Stimulated activated CD4-positive, alpha-beta T cell treated with anti-CD3 and anti-CD28 coated beads, Interleukin-1b, Interleukin-23, amount 100 ng/mL, for 1 hour (primary cell): ENCODE data around the gene DPP9.
A peak's percentile ranks its signal among the peaks of the same experiment; 100 is the strongest.
"Not testable (repeated sequence)": the region's sequence is repeated elsewhere in the genome, so short reads cannot be mapped to it uniquely, and the experiment has no call there.

Experiments used
- DNase-seq, 2 donors: peaks; one replicate each; pipeline ENCODE4 v3.0.0-alpha.2; 2020; ENCODE audit warnings: low read depth in 2 of 2

DPP9 gene

GRCh38 chr19:4723595-4724514 lies at the start of gene DPP9:
DPP9 (minus strand) TSS chr19:4723842; CDS start chr19:4719906, 3,936 bp downstream.
- peak; percentile 92 to 94 for DNase-seq

GRCh38 chr19:4773047-4773640 lies 49.5 kb upstream of the DPP9 start:
- no peak for DNase-seq

GRCh38 chr19:4772566-4772965 lies 48.9 kb upstream of the DPP9 start:
- no peak for DNase-seq

DNA sequence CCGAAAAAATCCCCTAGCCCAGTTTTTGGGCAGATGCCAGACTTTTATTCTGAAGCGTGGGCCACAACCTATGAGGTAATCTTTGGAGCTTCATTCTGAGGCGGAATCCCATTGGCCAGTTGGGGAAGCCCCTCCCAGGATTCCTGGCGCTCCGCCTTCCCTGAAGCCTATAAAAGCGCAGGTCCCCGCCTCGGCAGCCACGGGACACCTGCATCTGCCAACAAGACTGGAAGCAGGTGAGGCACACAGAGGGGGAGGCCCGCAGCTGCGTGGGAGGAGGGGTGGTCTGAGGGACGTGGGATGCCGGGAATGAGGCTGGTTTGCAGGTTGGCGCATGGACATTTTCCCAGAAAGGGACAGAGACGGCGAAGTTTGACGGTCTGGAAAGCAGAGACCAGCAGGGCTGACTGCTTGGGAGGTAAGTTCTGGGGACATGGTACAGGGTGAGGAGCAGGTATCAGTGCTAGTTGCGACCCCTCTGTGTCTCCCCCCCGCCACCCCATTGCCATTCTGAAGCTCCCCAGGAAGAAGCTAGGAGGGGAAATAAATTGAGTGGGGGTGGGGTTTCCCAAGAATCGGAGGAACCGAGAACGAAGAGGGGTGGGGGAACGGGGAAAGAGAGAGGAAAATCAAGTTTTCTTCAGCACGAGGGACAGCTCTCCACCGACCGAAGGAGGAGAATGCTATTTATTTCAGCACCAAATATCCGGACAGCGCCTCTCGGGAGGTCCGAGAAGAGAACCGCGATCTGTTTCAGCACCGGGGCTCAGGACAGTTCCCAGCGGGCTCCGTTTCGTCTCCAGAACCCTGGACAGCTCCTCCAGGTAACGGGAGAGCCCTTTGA lies 45.5 kb upstream of the DPP9 start:
- peak; percentile 42 to 51 for DNase-seq

- no peak for DNase-seq
Observed at GRCh38 chr19:4764393-4764660, 40.7 kb upstream of the DPP9 start.

DNA sequence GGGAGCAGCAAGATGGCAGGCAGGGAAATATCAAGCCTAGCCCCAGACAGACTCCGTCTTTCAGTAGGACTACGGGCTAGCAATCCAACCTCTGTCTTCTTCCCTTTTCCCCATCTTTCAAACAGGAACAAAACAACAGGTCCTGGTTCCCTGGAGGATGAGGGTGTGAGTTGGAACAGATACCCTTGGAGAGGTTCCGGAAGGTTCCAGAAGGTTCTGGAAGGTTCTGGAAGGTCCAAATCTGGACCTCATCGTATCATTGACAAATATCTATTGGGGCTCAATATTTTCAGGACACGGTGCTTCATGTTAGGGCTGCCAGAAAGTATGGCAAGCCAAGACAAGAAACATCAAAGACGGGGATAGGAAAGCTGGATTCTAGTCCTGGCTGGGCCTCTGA lies 39.4 kb upstream of the DPP9 start:
- no peak for DNase-seq

GRCh38 chr19:4760285-4760650 lies 36.6 kb upstream of the DPP9 start:
- DNase-seq: no peak

GRCh38 chr19:4759388-4760284 lies 36.0 kb upstream of the DPP9 start:
- DNase-seq: peak in 1 of 2 donors; percentile 14

DNA sequence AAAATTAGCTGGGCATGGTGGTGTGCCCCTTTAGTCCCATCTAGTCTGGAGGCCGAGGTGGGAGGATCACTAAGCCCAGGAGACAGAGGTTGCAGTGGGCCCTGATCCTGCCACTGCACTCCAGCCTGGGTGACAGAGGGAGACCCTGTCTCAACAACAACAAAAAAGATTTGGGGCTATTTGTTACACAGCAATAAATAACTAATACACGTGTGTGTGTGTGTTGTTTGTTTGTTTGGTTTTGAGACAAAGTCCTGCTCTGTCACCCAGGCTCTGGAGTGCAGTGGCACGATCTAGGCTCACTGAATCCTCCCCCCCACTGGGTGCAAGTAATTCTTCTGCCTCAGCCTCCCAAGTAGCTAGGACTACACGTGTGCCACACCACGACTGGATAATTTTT lies 35.0 kb upstream of the DPP9 start:
- DNase-seq: no peak

DNA sequence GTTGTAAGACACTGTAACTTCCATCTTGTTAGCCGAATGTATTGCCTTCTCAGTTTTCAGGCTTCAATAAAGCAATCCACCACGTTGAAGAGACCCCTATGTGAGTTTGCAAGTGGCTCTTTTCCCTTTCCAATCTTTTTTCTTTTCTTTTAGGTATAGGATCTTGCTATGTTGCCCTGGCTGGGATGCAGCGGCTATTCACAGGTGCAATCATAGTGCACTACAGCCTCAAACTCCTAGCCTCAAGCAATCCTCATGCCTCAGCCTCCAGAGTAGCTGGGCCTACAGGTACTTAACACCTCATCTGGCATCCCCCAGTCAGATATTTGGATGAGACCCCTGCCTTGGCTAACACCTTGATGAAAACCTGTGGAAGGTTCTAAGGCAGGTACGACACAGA lies 34.4 kb upstream of the DPP9 start:
- no peak for DNase-seq

GRCh38 chr19:4755459-4755858 lies 31.8 kb upstream of the DPP9 start:
- no peak for DNase-seq

DNA sequence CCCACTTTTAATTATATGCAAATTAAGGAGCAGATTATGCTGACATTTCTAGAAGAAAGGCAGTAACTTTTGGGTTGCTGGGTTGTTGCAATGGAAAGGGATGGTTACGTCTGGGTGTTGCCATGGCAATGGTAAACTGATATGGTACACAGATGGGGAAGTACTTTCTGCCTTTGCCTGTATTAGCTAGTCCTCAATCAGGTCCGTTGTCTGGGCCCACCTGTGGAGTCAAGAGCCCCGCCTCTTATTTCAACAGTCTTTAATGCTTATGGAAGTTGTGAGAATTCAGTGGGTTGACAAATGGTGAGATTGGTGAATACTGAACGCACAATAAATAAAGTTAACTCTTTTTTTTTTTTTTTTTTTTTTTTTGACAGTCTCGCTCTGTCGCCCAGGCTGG lies 30.6 kb upstream of the DPP9 start:
- no peak for DNase-seq

- no peak for DNase-seq
Observed at GRCh38 chr19:4749870-4750590, 26.4 kb upstream of the DPP9 start.

DNA sequence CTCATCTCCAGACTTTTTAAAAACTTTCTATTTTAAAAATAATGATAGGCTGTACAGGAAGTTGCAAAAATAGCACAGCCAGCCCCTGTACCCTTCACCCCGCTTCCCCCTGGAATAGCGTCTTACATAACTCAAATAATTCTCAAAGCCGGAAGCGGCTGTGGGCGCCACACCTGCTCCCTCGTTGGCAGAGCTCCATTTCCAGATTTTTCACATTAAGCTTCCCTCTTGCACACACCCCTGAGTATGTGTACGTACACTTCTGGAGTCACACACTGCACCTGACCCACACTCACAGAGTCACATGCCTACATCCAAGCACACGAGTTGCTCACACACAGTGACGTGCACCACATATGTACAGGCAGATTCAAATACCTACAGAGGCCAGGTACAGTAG lies 24.9 kb upstream of the DPP9 start:
- DNase-seq: no peak

DNA sequence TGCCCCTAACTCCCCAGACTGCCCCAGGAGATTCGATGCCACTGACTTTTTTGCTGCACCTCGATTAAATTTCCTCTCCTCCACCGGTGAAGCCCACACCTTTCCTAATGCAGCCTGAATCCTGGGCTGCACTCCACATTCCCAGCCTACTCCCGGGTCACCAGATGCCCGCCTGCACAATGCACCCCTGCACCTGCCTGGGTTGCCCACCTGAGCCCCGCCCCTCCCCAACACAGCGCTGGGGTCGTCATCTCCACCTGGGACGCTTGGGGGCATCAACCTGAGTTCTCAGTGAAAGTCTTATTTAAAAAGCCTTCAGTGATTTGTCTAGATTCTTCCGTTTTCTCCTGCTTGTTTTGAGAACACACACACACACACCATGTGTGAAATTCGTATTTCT lies 24.5 kb upstream of the DPP9 start:
- DNase-seq: no peak

DNA sequence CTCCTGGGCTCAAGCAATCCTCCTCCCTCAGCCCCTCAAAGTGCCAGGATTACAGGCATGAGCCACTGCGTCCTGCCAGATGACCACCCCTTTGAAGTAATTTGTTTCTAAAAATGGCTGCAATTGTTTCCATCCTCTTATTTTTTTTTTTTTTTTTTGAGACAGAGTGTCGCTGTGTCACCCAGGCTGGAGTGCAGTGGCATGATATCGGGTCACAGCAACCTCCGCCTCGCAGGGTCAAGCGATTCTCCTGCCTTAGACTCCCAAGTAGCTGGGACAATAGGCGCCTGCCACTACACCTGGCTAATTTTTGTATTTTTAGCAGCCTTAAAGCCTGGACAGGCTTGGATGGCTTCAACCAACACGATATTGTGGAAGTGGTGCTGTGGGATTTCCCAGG lies 22.3 kb upstream of the DPP9 start:
- DNase-seq: no peak

- DNase-seq: not testable (repeated sequence)
Observed at GRCh38 chr19:4745175-4745574, 21.5 kb upstream of the DPP9 start.

GRCh38 chr19:4744451-4745174 lies 21.0 kb upstream of the DPP9 start:
- no peak for DNase-seq

DNA sequence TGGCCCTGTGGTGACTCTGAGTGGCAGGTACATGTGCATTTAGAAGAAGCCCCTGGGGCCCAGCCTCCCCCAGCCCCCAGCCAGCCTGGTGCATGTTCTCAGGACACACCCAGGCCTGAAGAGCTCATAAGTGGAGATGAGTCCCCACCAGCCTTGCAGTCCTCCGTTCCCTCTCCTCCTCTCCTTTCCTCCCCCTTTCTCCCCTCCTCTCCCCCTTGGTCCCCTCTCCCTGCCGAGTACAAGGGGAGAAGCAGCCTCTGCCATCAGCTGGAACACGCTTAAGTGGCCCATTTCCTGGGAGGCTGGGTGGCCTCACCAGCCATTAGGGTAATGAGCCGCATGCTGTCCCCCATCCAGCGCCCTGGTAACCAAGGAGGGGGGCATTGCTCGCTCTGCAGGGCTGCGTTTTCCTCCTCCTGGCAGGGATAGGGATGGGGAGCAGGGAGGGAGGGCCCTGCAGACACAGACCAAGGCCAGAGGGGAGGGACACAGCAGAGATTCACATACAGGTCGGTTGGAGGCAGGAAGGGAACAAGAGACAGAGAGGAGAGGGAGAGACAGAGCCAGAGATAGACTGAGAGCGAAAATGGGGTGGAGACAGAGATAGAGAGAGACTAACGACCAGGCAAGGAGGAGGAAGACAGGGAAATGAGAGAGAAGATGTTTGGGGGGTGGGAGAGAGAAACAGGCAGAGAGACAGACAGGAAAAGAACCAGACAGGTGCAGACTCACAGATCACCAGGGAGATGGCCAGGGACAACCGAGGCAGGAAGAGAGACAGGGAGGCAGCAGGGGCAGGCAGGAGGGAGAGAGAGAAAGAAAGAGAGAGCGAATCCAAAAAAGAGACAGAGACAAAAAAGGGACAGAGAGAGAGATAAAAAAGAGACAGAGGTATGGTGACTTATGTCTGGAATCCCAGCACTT lies 19.3 kb upstream of the DPP9 start:
- no peak for DNase-seq
